ENCODE results near the gene LAMA2.

Gene LAMA2

GRCh38 chr6:129501740-129502660 lies 619.1 kb downstream of the LAMA2 start:
- DNase-seq, result peak; percentile 50

DNA sequence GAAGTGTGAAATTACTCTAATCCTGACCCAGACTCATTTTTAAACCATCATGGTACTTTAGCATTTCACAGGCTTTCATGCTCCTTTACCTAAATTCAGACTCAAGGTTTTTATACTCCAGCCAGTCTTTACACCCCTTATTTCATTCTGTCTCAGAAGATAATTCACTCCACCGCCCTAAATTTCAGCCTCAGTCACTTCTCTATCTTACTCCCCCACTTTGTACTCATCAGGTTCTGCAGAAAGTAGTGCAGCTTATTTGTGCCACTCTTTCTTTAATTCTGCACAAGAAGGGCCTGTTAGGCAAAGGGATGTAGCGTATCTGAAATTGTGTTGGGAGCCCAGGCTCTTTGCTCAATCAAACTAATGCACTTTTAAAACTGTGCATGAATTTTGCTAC lies 621.5 kb downstream of the LAMA2 start:
- no peak for DNase-seq

DNA sequence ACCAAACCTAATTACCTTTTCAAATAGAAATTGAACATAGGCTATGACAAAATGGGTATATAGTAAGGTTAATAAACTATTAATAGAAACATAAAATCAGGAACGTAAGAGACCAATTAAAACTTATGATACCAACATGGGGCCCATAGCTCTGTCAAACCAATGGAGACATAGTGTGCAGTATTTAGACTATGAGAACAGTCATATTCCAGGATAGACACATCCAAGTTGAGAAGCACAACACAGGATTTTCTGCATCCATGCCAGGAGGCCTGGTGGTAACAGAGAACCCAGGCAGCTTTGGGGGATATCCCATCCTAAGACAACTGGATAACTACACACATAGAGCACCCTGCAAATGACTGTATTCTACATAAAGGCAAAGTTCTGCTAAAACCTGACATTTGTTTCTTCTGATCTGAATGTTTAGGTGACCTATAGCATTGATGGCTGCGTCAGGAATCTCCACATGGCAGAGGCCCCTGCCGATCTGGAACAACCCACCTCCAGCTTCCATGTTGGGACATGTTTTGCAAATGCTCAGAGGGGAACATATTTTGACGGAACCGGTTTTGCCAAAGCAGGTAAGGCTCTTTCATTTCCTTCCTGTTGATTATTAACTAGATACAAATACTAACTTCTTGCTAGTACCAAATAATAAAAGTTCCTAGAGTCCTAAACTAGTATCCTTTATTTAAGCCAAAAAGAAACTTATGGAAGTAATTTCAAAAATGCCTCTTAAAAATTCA lies 624.3 kb downstream of the LAMA2 start:
- DNase-seq, result no peak

GRCh38 chr6:129507846-129508245 lies 624.9 kb downstream of the LAMA2 start:
- DNase-seq, result no peak

DNA sequence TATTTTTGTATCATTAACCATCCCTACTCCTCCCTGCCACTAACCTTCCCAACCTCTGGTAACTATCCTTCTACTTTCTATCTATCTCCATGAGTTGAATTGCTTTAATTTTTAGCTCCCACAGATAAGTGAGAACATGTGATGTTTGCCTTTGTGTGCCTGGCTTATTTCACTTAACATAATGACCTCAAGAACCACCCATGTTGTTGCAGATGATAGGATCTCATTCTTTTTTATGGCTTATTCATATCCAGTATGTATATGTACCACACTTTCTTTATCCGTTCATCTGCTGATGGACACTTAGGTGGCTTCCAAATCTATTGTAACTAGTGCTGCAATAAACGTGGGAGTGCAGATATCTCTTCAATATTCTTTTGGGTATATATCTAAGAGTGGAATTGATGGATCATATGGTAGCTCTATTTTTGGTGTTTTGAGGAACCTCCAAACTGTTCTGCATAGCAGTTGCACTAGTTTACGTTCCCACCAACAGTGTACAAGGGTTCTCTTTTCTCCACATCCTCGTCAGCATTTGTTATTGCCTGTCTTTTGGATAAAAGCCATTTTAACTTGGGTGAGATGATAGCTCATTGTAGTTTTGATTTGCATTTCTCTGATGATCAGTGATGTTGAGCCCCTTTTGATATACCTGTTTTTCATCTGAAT lies 625.7 kb downstream of the LAMA2 start:
- no peak for DNase-seq

- no peak for DNase-seq
Observed at GRCh38 chr6:129510950-129511349, 628.0 kb downstream of the LAMA2 start.

DNA sequence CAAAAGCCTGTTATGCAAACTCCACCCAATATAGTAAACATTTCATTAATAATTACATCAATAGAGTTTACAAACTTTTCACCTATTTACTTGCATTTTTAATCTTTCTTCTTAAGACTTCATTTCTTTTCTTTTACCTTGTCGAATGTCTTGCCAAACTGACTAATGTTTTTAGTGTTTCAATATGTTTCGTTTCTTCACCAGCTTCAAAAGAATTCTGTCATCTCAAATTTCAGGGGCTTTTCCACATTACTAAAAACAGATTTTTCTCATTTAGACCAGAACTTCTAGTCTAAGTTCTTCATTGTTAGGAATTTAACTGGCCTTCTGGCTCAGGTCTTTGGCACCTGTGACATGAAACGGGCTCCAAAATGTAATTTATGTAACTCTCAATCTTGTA lies 630.5 kb downstream of the LAMA2 start:
- DNase-seq, result no peak

- DNase-seq, result no peak
Observed at GRCh38 chr6:129515004-129515403, 632.1 kb downstream of the LAMA2 start.

- no peak for DNase-seq
Observed at GRCh38 chr6:129516005-129516404, 633.1 kb downstream of the LAMA2 start.

DNA sequence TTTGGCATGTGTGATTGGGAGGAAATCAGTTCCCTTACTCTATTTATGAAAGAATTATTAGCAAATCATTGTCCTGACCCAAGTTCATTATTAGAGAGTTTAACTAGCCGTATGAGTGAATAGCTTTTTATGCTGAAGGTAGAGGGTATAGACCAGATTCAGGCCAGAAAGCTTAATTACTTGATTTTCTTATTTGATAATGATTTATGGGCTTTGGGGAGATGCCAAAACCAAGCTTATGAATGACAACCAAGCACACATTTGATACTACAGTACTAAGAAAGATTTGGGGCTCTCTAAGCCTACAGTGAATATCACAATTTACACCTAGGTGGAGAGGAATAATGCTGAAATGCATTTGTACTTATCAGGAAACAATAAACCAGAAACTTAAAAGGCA lies 633.8 kb downstream of the LAMA2 start:
- no peak for DNase-seq

DNA sequence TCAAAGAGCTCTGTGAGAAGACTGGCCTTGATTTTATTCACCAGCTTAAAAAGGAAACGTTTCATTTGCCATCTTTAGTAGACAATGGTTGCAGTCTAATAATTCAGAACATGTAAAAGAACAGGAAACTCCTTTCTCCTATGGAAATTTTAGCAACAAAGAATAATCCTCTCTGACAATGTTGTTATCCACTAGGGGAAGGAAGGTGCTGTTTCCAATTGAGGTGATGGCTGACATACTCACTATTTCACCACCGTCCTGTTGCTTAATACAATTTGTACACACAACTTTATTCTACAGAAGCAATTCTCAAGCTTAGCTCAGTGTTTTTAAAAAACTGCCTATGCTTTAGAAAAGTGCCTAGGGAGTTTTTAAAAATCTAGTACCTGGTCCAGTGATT lies 634.4 kb downstream of the LAMA2 start:
- DNase-seq, result no peak

DNA sequence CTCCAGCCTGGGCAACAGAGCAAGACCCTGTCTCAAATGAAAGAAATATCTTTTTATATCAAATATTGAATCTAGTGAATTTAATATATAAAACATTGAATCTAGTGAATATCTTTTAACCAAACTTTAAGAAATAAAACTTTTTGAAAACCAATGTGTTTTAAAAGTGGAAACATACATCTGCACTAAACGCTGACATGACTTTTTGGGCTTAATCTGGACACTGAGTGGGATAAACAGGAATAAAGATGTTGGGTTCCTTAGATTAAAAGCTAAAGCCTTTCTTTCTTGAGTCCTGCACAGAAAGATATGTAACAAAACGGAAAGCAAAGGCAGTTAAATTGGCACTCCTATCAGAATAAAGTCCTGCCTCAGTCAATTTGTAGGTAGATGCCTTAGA lies 636.8 kb downstream of the LAMA2 start:
- DNase-seq, result no peak

DNA sequence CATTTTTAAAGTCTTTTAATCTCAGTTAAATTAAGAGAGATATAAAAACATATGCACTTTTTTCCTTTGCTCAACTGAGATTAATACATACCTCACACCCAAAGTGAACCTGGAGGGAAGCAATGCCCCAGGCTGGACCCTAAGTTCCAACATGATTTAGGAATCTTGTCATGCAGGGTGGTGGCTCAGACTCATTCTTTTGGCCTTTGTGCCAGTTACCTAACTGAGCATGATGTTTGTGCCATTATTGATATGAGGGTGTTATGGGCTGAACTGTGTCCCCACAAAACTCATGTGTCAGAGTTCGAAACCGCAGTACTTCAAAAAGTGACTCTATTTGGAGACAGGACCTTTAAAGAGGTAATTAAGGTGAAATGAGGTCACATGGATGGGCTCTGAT lies 639.0 kb downstream of the LAMA2 start:
- DNase-seq, result no peak

DNA sequence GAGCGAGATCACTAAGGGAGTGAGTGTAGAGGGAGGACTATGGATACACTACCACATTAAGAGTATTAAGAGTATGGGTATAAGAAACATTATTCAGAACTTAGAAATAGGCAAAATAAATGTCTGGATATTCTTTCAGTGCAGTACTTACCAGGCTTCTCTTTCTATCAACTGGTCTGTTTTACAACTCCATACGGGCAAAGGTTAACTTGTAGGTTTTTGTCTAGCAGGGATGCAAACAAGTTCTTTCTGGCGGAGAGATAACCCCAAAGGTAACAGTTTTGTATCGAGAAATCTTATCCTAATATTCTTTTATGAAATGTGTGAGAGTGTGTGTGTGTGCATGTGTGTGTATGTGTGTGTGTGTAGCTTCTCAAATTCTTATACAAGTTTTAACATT lies 640.9 kb downstream of the LAMA2 start:
- no peak for DNase-seq

GRCh38 chr6:129525055-129525454 lies 642.1 kb downstream of the LAMA2 start:
- peak; percentile 15 for DNase-seq

GRCh38 chr6:129534926-129535325 lies 652.0 kb downstream of the LAMA2 start:
- peak; percentile 20 for DNase-seq

DNA sequence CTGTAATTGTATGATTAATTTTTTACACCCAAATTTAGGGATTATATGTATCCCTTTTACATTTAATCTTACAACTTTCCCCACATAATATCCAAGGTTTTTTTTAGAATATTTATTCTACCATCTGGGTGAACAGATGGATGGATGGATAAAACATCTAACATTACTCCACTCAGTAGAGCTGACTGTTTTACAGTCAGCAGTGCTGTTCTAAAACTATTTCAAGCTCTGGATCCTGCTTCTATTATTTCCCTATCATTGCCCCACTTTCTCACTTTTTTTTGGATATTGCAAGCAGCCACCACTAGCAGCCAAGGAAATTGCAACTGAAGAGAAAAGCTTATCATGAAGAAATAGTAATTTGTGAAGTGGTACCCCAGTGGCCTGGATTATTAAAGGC lies 653.3 kb downstream of the LAMA2 start:
- no peak for DNase-seq

DNA sequence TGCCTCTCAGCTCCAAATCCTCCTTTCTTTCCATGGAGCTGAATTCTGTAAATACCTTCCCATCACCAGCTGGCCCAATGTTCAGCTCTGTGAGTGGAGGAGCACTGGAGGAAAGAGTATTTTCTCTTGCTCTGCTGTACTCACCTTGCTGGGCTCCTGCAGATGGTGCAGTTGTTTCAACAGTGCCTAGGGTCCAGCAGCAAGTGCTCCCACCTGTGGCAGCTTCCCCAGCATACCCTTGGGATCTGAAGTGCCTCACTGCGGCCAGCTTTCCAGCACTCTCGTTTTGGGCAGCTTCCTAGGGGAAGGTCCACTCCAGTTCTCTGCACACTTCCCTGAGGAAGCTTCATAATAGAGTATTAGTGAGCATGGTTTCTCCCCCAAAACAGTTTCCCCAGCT lies 656.1 kb downstream of the LAMA2 start:
- no peak for DNase-seq

GRCh38 chr6:129542705-129543104 lies 659.8 kb downstream of the LAMA2 start:
- DNase-seq, result no peak

DNA sequence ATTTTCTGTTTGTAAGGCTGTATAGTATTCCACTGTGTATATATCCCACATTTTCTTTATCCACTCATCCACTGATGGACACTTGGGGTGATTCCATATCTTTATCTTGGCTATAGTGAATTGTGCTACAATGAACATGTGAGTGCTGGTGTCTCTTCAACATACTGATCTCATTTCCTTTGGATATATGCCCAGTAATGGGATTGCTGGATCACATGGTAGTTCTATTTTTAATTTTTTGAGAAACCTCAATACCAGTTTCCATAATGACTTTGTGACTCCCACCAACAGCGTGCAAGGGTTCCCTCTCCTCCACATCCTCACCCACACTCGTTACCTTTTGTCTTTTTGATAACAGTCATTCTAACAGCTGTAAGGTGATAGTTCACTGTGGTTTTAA lies 661.0 kb downstream of the LAMA2 start:
- DNase-seq, result peak; percentile 10

- DNase-seq, result no peak
Observed at GRCh38 chr6:129544892-129545612, 662.1 kb downstream of the LAMA2 start.

- no peak for DNase-seq
Observed at GRCh38 chr6:129546702-129547101, 663.8 kb downstream of the LAMA2 start.

- no peak for DNase-seq
Observed at GRCh38 chr6:129551486-129551885, 668.5 kb downstream of the LAMA2 start.
